GM18502 (cell line): ENCODE measurements around the gene JUP.

Experiments
- ATAC-seq: cut with Tn5 transposase; IDR thresholded peaks from one replicate; pipeline ENCODE4 v1.9.1; 2021; ENCODE audit warnings: mild to moderate bottlenecking; ENCODE audit not compliant: unreplicated experiment, poor library complexity

The JUP gene

GRCh38 chr17:41728056-41728455, 58.5 kb downstream of the JUP start:
- ATAC-seq = no peak

DNA sequence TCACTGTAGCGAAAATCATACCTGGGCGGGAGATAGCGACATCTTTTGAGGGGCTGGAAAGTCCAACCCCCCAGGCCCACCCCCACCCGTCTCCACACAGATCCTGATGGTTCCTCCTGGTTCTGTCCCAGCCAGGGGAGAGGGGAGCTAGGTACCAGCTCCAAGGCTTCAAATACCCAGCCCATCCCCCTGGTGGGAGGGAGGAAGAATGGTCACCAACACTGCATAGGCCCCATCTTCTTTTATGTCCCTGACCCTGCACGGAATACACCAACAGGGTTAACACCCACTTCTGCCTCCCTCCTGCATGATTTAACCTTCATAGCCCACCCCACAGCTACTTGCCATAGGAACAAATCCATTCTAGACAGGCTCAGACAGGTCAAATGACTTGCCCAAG, 61.4 kb downstream of the JUP start:
- no peak for ATAC-seq

- ATAC-seq = no peak
These were observed 61.9 kb downstream of the JUP start for GRCh38 chr17:41724476-41725050.

- ATAC-seq = no peak
These were observed 62.6 kb downstream of the JUP start for GRCh38 chr17:41723801-41724475.

- ATAC-seq = no peak
These were observed 64.3 kb downstream of the JUP start for GRCh38 chr17:41722231-41722630.

DNA sequence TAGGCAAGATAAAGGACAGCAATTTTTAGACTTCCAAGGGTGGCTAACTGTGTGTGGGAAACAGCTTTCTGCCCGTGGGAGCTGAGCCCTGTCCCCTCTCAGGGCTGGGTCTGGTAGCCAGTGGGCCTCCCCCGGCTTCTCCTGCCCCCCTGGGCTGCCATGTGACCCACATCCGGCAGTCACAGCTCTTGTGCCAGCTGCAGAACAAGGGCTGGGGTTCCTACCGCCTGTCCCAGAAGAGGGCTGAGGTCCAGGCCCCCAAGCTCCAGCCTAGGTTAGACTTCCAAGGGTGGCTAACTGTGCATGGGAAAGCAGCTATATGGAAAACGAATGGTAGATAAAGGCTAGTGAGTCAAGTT, 68.2 kb downstream of the JUP start:
- ATAC-seq = no peak

DNA sequence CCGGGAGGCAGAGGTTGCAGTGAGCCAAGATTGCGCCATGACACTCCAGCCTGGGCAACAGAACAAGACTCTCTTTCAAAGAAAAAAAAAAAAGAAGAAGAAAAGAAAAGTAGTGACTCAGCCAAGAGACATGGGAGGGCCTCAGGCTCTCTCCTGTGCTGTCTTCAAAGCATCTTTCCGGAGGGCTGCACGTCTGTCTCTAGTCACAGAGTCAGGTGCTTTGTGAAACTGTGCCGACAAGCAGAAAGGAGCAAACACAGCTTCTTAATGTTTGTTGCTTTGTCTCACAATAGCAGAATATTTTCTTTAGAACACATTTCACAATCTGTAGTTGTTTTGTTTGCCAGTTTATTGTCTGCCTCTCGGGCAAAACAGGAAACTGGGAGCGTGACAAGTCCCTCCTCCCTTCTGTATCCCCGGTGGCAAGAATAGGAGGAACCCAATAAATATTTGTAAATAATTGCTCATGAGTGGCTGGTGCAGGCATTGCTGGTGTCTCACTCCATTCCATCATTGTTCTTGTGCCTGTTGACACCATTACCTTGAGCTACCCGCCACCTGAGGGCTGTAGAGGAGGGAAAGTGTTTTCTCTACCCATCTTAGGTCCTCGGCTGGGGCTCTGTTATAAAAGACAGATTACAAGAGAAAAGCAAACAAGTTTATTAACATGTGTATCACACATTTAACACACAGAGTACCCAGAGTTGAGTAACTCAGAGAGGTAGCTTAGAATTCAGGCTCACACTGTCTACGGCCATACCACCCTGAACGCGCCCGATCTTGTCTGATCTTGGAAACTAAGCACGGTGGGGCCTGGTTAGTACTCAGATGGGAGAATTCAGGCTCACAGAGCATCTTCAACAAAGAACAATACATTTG, 68.9 kb downstream of the JUP start:
- ATAC-seq = no peak

- ATAC-seq = no peak
These were observed 74.7 kb downstream of the JUP start, which contains the start of gene GAST for GRCh38 chr17:41711669-41712400. GAST (plus strand) TSS chr17:41712331; CDS start chr17:41715437, 3,106 bp downstream.

GRCh38 chr17:41710472-41711090, 75.9 kb downstream of the JUP start:
- ATAC-seq = no peak

- ATAC-seq = no peak
These were observed 78.5 kb downstream of the JUP start for GRCh38 chr17:41707803-41708669.

GRCh38 chr17:41705271-41705991, 81.1 kb downstream of the JUP start:
- no peak for ATAC-seq
